HCT116 (cell line): ENCODE results near the gene PEX11G. TPM values are rescaled to one million over a fixed set of nuclear protein-coding genes. Genes with fewer than 3 reads are reported as not detected.

ENCODE experiments used
- ATAC-seq: fragments of 200-7000 bp; cut with Tn5 transposase; 2 replicates; pipeline ENCODE4 v1.9.1; 2020; ENCODE audit warnings: mild to moderate bottlenecking, moderate library complexity
- BruUV-seq: library from RNA; stranded (reverse); fragments of 400-500 nt; replicated peaks from 2 replicates; lab custom pipeline; 2021; lab: Mats Ljungman, UMichigan
- CTCF ChIA-PET: fragments of 300-600 bp; sonication (Branson Sonifier 250); formaldehyde crosslinking; loops from one replicate; lab custom pipeline; 2021; ENCODE audit warnings: antibody characterized with exemption; lab: Charles Lee
- POLR2A ChIA-PET: fragments of 300-600, 350-600 bp; sonication (Branson Sonifier 250); formaldehyde crosslinking; loops from one replicate; lab custom pipeline; 2021; ENCODE audit warnings: antibody characterized with exemption; lab: Charles Lee
- RAD21 ChIA-PET, 2 experiments: fragments of 300-600 bp; sonication (Branson Sonifier 250); formaldehyde crosslinking; loops; one replicate each; lab custom pipeline; 2023; ENCODE audit warnings: low total read pairs in 2 of 2; ENCODE audit not compliant: uncharacterized antibody in 2 of 2, unreplicated experiment in 2 of 2, low non-redundant PET in 1 of 2; lab: Charles Lee
- DNase-seq: peaks from one replicate; pipeline ENCODE4 v3.0.0-alpha.2; 2010; ENCODE audit warnings: low read depth, low spot score
- H2AFZ ChIP-seq: fragments of 200-600 bp; shearing (Covaris generic), sonication (generic); 2 replicates; pipeline ENCODE4 v1.6.1; 2017; ENCODE audit warnings: low read depth, mixed run types, mixed read lengths, antibody characterized with exemption, low read length; ENCODE audit not compliant: poor library complexity, severe bottlenecking
- H3K27ac ChIP-seq: 2 replicates; pipeline ENCODE4 v1.5.1; 2012; ENCODE audit warnings: low read depth, low read length
- H3K27me3 ChIP-seq: fragments of 200-600 bp; sonication (generic); 2 replicates; pipeline ENCODE4 v1.6.1; 2016; ENCODE audit warnings: mixed run types, low read length, mixed read lengths; ENCODE audit not compliant: insufficient read depth
- H3K36me3 ChIP-seq, 2 experiments: fragments of 200-500 bp in 1 of 2; fragments of 200-600 bp in 1 of 2; sonication (Bioruptor generic) in 1 of 2; sonication (generic) in 1 of 2; 2 replicates each; pipeline versions ENCODE4 v1.5.1 to v1.6.1; 2014 to 2016; ENCODE audit warnings: low read length in 2 of 2, inconsistent platforms in 1 of 2, mixed read lengths in 1 of 2, mixed run types in 1 of 2; ENCODE audit not compliant: insufficient read depth in 2 of 2, control insufficient read depth in 1 of 2
- H3K4me1 ChIP-seq, 2 experiments: fragments of 200-600 bp in 1 of 2; sonication (generic) in 1 of 2; 2 replicates each; pipeline versions ENCODE4 v1.5.1 to v1.6.1; 2012 to 2017; ENCODE audit warnings: low read length in 2 of 2, inconsistent platforms in 1 of 2, mild to moderate bottlenecking in 1 of 2, mixed read lengths in 1 of 2, mixed run types in 1 of 2, moderate library complexity in 1 of 2; ENCODE audit not compliant: insufficient read depth in 2 of 2, control insufficient read depth in 1 of 2
- H3K4me2 ChIP-seq: fragments of 200-600 bp; sonication (generic); 2 replicates; pipeline ENCODE4 v1.6.1; 2017; ENCODE audit warnings: mixed run types, low read length, mixed read lengths
- H3K4me3 ChIP-seq, 2 experiments: fragments of 200-600 bp in 1 of 2; sonication (generic) in 1 of 2; replicated peaks in 1 of 2; 2 replicates each; pipeline ENCODE4 v1.5.1; 2011 to 2016; ENCODE audit warnings: low read length in 2 of 2, control low read depth in 1 of 2, low read depth in 1 of 2, mild to moderate bottlenecking in 1 of 2, mixed read lengths in 1 of 2, mixed run types in 1 of 2
- H3K79me2 ChIP-seq: fragments of 200-600 bp; sonication (generic); 2 replicates; pipeline ENCODE4 v1.6.1; 2017; ENCODE audit warnings: mild to moderate bottlenecking, mixed run types, low read length, moderate library complexity, mixed read lengths; ENCODE audit not compliant: insufficient read depth
- H3K9ac ChIP-seq: fragments of 200-600 bp; sonication (generic); 2 replicates; pipeline ENCODE4 v1.6.1; 2016; ENCODE audit warnings: low read length, mixed read lengths
- H3K9me2 ChIP-seq: fragments of 200-600 bp; sonication (generic), shearing (Covaris generic); 2 replicates; pipeline ENCODE4 v1.6.1; 2017; ENCODE audit warnings: mixed run types, mild to moderate bottlenecking, moderate library complexity; ENCODE audit not compliant: insufficient read depth
- H3K9me3 ChIP-seq, 2 experiments: fragments of 200-500 bp in 1 of 2; fragments of 200-600 bp in 1 of 2; sonication (Bioruptor generic) in 1 of 2; sonication (generic) in 1 of 2; 2 replicates each; pipeline ENCODE4 v1.6.1; 2014 to 2017; ENCODE audit warnings: low read length in 2 of 2, mixed read lengths in 2 of 2, inconsistent platforms in 1 of 2, low read depth in 1 of 2, mild to moderate bottlenecking in 1 of 2, mixed run types in 1 of 2, moderate library complexity in 1 of 2; ENCODE audit not compliant: control insufficient read depth in 1 of 2, insufficient read depth in 1 of 2
- H4K20me1 ChIP-seq: fragments of 200-600 bp; sonication (generic), shearing (Covaris generic); 2 replicates; pipeline ENCODE4 v1.6.1; 2017; ENCODE audit warnings: mixed run types, mild to moderate bottlenecking, moderate library complexity; ENCODE audit not compliant: insufficient read depth
- CEBPB ChIP-seq: IDR thresholded peaks from 2 replicates; pipeline ENCODE4 v1.6.1; 2012; ENCODE audit warnings: low read depth
- EZH2 ChIP-seq: fragments of 200-600 bp; sonication (generic); IDR thresholded peaks from 2 replicates; pipeline ENCODE4 v1.6.1; 2017; ENCODE audit warnings: antibody characterized with exemption, mixed run types
- EZH2phosphoT487 ChIP-seq: fragments of 200-600 bp; IDR thresholded peaks from 2 replicates; pipeline ENCODE4 v1.6.1; 2018; ENCODE audit warnings: antibody characterized with exemption, borderline replicate concordance
- FOSL1 ChIP-seq: IDR thresholded peaks from 2 replicates; pipeline ENCODE4 v1.6.1; 2012; ENCODE audit warnings: low read depth
- JUND ChIP-seq: IDR thresholded peaks from 2 replicates; pipeline ENCODE4 v1.6.1; 2012
- POLR2A ChIP-seq: IDR thresholded peaks from 2 replicates; pipeline ENCODE4 v1.7.0; 2011; ENCODE audit warnings: borderline replicate concordance; ENCODE audit not compliant: insufficient read depth, insufficient read length; ENCODE audit errors: extremely low read depth
- POLR2AphosphoS5 ChIP-seq: IDR thresholded peaks from 2 replicates; pipeline ENCODE4 v1.6.1; 2011; ENCODE audit warnings: mild to moderate bottlenecking, low read depth, low read length, moderate library complexity
- SIN3A ChIP-seq: IDR thresholded peaks from 2 replicates; pipeline ENCODE4 v1.6.1; 2012; ENCODE audit warnings: low read depth
- SRF ChIP-seq: IDR thresholded peaks from 2 replicates; pipeline ENCODE4 v1.6.1; 2012; ENCODE audit warnings: low read depth
- TCF7L2 ChIP-seq: IDR thresholded peaks from 2 replicates; pipeline ENCODE4 v1.7.0; 2011; ENCODE audit warnings: borderline replicate concordance, inconsistent platforms; ENCODE audit not compliant: insufficient read depth, insufficient read length; ENCODE audit errors: extremely low read depth
- ZNF274 ChIP-seq: fragments of 200-500 bp; sonication (Bioruptor generic); IDR thresholded peaks from 2 replicates; pipeline ENCODE4 v1.6.1; 2014; ENCODE audit warnings: mild to moderate bottlenecking, low read depth, low read length, inconsistent platforms
- intact Hi-C: fragments of 100-400 bp; cut with micrococcal nuclease; formaldehyde crosslinking; loops from 2 replicates; pipeline ENCODE4 v1.10.0; 2022
- total RNA-seq: library from RNA; stranded (reverse); gene quantifications from one replicate; pipeline ENCODE4 v1.2.1, GENCODE V29; 2021; ENCODE audit not compliant: unreplicated experiment
- TF ChIP-seq, protein P1 (sequence below): IDR thresholded peaks from 2 replicates; pipeline ENCODE4 v1.6.1; 2011; ENCODE audit warnings: mild to moderate bottlenecking, low read length, moderate library complexity; ENCODE audit not compliant: insufficient replicate concordance; ENCODE audit errors: extremely low read depth
- TF ChIP-seq, protein P2 (sequence below): IDR thresholded peaks from 2 replicates; pipeline ENCODE4 v1.6.1; 2012
- TF ChIP-seq, protein P3 (sequence below): IDR thresholded peaks from 2 replicates; pipeline ENCODE4 v1.6.1; 2012; ENCODE audit warnings: low read depth
- TF ChIP-seq, protein P4 (sequence below): IDR thresholded peaks from 2 replicates; pipeline ENCODE4 v1.6.1; 2012
- TF ChIP-seq, protein P5 (sequence below), 3 experiments: fragments of 200-600 bp in 1 of 3; sonication (generic) in 1 of 3; IDR thresholded peaks in 2 of 3; conservative IDR thresholded peaks in 1 of 3; 2 replicates each; pipeline ENCODE4 v1.5.1; 2012 to 2017; ENCODE audit warnings: low read depth in 2 of 3, low read length in 2 of 3, antibody characterized with exemption in 1 of 3, borderline replicate concordance in 1 of 3, control low read depth in 1 of 3, mild to moderate bottlenecking in 1 of 3, mixed read lengths in 1 of 3, mixed run types in 1 of 3, moderate library complexity in 1 of 3; ENCODE audit not compliant: insufficient read depth in 1 of 3

Gene PEX11G
- total RNA-seq, 1 experiment from 2014 or later: 6.4 TPM

DNA sequence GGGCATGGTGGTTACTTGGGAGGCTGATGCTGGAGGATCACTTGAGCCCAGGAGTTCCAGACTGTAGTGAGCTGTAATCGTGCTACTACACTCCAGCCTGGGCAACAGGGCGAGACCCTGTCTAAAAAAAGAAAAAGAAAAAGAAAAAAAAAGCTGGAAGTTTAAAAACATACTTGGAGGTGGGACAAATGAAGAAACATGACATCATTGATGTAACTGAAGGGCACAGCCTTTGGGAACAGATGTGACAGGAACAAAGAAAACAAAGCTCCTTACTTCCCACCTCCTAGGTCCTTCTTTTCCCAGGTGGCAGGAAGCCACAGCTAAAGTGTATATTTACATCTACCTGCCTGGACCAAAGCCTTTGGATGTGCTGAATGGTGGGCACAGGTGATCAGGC lies 1.9 kb downstream of the PEX11G start:
- DNase-seq (no peak), ATAC-seq (no peak)
- Histone ChIP-seq H3K27me3 (no peaks in the 10 kb centered on the region), H3K27ac (no peak overlapping the region), H4K20me1 (no peaks in the 10 kb centered on the region), H3K4me2 (no peak overlapping the region), H2AFZ (no peak overlapping the region), H3K9ac (no peak overlapping the region), H3K36me3 (no peaks in the 10 kb centered on the region), H3K9me2 (no peaks in the 10 kb centered on the region), H3K4me3 (no peak overlapping the region), H3K4me1 (peaks cover 24 to 36% of the 10 kb centered on the region in 2 experiments), H3K9me3 (no peaks in the 10 kb centered on the region), H3K79me2 (no peaks in the 10 kb centered on the region)
- intact Hi-C loops: no loop called here
- CTCF ChIA-PET: no interaction called here
- BruUV-seq: no TSS peak
- POLR2A ChIA-PET: no interaction called here
- RAD21 ChIA-PET: no interaction called here
- TF ChIP-seq, protein P1, sequence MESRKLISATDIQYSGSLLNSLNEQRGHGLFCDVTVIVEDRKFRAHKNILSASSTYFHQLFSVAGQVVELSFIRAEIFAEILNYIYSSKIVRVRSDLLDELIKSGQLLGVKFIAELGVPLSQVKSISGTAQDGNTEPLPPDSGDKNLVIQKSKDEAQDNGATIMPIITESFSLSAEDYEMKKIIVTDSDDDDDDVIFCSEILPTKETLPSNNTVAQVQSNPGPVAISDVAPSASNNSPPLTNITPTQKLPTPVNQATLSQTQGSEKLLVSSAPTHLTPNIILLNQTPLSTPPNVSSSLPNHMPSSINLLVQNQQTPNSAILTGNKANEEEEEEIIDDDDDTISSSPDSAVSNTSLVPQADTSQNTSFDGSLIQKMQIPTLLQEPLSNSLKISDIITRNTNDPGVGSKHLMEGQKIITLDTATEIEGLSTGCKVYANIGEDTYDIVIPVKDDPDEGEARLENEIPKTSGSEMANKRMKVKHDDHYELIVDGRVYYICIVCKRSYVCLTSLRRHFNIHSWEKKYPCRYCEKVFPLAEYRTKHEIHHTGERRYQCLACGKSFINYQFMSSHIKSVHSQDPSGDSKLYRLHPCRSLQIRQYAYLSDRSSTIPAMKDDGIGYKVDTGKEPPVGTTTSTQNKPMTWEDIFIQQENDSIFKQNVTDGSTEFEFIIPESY: no peak
- TF ChIP-seq CEBPB (no peak), FOSL1 (no peak), ZNF274 (no peak), JUND (no peak), SIN3A (no peak), SRF (no peak), EZH2phosphoT487 (no peak), TCF7L2 (no peak), POLR2AphosphoS5 (no peak), EZH2 (no peak), POLR2A (no peak)
- TF ChIP-seq, protein P2, sequence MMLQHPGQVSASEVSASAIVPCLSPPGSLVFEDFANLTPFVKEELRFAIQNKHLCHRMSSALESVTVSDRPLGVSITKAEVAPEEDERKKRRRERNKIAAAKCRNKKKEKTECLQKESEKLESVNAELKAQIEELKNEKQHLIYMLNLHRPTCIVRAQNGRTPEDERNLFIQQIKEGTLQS: no peak
- TF ChIP-seq, protein P3, sequence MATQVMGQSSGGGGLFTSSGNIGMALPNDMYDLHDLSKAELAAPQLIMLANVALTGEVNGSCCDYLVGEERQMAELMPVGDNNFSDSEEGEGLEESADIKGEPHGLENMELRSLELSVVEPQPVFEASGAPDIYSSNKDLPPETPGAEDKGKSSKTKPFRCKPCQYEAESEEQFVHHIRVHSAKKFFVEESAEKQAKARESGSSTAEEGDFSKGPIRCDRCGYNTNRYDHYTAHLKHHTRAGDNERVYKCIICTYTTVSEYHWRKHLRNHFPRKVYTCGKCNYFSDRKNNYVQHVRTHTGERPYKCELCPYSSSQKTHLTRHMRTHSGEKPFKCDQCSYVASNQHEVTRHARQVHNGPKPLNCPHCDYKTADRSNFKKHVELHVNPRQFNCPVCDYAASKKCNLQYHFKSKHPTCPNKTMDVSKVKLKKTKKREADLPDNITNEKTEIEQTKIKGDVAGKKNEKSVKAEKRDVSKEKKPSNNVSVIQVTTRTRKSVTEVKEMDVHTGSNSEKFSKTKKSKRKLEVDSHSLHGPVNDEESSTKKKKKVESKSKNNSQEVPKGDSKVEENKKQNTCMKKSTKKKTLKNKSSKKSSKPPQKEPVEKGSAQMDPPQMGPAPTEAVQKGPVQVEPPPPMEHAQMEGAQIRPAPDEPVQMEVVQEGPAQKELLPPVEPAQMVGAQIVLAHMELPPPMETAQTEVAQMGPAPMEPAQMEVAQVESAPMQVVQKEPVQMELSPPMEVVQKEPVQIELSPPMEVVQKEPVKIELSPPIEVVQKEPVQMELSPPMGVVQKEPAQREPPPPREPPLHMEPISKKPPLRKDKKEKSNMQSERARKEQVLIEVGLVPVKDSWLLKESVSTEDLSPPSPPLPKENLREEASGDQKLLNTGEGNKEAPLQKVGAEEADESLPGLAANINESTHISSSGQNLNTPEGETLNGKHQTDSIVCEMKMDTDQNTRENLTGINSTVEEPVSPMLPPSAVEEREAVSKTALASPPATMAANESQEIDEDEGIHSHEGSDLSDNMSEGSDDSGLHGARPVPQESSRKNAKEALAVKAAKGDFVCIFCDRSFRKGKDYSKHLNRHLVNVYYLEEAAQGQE: no peak
- TF ChIP-seq, protein P4, sequence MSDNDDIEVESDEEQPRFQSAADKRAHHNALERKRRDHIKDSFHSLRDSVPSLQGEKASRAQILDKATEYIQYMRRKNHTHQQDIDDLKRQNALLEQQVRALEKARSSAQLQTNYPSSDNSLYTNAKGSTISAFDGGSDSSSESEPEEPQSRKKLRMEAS: no peak
- TF ChIP-seq, protein P5, sequence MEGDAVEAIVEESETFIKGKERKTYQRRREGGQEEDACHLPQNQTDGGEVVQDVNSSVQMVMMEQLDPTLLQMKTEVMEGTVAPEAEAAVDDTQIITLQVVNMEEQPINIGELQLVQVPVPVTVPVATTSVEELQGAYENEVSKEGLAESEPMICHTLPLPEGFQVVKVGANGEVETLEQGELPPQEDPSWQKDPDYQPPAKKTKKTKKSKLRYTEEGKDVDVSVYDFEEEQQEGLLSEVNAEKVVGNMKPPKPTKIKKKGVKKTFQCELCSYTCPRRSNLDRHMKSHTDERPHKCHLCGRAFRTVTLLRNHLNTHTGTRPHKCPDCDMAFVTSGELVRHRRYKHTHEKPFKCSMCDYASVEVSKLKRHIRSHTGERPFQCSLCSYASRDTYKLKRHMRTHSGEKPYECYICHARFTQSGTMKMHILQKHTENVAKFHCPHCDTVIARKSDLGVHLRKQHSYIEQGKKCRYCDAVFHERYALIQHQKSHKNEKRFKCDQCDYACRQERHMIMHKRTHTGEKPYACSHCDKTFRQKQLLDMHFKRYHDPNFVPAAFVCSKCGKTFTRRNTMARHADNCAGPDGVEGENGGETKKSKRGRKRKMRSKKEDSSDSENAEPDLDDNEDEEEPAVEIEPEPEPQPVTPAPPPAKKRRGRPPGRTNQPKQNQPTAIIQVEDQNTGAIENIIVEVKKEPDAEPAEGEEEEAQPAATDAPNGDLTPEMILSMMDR (IDR thresholded peaks at IDR 0.05 in 2 of 3, conservative IDR thresholded peaks at IDR 0.05 in 1 of 3; ENCODE audit: borderline replicate concordance in 1 of 3, insufficient read depth in 1 of 3, low read depth in 2 of 3, low read length in 2 of 3): no peak
